ENCODE data around the gene IQSEC1.

Gene IQSEC1

DNA sequence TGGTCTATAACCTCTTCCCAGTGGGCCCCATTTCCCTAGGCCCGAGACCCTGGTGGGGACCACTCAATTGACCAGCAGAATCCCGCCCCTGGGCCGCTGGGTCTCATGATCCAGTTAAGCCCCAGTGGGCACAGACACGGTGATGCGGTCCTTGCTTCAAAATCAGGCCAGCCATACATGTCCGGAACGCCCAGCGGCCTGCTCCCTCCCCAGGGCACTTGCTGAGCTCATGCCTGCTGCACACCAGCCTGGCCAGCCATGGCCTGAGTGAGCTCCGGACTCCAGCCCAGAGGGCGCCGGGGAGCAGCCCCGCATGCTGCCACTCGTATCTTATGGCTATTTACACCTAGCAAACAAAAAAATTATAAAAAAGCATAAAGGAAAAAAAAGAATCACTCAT is 34.4 kb upstream of the IQSEC1 start:
- no peak for DNase-seq

GRCh38 chr3:13106308-13107001 is 33.2 kb upstream of the IQSEC1 start:
- DNase-seq = no peak

- DNase-seq = no peak
Observed at GRCh38 chr3:13105896-13106250, 32.6 kb upstream of the IQSEC1 start.

DNA sequence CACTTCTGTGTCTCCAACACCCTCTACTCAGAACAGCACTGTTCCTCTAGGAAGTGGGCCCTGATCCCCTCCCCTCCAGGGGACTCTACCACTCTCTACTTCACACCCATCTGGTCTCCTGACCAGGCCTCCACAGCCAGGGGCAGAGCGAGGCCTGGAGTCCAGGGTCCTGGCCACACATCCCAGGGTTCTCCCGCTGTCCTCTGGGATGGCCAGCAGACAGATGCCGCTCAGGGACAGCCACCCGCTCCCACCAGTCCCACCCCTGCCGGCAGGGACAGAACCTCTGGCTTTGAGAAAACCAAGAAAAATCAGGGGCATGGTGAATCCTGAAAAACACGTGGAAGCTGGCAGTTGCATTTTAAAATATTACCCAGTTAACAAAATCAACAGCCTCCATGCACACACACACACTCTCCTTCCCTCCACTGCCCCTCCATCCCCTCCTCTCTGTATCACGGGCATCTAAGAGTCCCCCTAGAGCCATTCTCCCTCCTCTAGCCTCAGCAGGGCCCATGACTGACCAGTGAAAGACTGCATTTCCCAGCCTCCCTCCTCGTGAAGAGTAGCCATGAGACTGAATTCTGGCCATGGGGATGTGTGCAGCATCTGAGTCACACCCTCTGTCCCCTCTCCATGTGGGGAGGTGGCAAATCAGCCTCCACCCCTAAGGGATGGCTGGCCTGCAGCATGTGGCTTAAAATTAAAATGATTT is 32.1 kb upstream of the IQSEC1 start:
- DNase-seq = no peak

DNA sequence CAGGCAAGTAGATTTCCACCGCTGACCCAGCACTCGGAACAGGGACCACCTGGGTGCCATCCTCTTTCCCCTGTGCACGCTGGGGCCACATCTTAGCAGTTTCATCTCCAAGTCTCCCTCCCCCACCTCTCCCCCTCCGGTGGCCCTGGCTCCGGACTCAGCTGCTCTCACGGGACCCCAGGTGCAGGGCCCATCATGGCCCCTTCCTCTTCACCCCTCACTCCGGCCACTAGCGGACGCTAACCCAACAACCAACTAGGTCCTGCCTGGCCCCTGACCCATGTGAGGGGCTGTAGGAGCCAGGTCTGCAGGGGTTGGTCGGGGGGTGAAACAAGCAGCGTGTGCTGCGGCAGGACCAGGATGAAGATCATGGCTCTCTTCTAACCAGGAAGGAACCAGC is 31.3 kb upstream of the IQSEC1 start:
- DNase-seq = no peak

DNA sequence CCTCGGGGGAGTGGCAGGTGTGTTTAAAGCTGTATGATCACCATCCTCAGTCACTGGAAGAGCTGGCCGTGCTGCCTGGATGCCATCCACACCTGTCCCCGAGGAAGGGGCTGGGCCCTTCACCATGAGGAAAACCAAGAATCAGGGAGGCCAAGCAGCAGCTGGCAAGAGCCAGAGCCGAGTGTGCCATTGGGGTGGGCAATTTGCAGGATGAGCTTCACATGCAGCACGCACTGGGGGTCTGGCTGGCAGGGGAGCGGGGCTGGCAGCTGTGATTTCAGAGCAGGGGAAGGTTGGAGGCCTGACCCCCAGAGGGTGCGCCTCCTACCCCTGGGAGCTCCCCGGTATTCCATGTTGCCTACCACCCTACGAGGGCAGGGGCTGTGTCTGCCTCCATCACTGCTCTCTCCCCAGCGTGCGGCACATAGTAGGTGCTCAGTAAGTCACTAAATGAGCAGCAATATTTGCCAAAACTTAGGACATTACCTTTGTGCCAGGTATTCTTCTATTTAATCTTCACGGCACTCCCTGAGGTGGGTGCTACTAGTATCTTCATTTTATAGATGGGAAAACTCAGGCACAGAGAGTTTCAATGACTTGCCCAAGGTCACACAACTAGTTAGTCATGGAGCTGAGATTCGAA is 30.3 kb upstream of the IQSEC1 start:
- no peak for DNase-seq

DNA sequence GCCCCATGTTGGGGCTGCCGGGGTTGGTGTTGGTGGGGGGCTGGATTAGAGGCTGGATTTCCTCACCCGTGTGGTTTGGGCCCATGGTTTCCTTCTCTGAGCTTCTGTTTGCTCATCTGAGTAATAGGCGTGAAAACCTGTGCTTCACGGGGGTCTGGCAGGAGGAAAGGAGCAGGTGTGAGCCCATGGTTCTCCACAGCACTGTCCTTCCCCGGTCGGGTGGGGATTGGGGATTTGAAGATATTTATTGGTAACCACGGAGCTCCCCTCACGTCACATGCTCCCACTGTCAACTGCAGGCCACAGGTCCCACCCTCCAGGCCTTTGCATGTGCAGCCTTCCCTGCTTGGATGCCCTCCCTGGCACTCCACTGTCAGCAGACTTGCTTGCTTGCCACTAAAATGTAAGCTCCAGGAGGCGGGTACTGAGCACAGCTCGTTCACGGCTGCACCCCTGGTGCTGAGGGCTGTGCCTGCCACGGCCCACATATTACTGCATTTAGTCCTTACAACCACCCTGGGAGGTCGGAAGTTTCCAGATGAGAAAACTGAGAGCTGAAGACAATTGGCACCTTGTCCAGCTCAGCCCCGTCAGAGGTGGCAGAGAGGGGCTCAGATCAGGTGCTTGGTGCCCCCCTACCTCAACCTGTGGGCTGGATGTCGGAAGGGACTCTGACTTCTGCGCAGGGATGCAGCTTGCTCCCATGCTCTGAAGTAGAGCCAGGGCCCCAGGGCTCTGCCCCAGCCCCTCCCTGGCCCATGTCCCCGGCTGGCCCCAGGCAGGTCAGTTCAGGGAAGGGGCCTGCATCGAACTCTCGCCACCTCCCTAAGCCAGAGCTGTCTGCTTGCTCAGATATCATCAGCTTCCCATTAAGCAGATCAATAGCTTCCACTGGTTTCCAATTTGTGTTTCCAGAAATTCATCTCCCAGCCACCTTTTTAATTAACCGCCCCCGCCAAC is 29.4 kb upstream of the IQSEC1 start:
- DNase-seq = no peak

GRCh38 chr3:13099707-13100106 is 26.5 kb upstream of the IQSEC1 start:
- no peak for DNase-seq

DNA sequence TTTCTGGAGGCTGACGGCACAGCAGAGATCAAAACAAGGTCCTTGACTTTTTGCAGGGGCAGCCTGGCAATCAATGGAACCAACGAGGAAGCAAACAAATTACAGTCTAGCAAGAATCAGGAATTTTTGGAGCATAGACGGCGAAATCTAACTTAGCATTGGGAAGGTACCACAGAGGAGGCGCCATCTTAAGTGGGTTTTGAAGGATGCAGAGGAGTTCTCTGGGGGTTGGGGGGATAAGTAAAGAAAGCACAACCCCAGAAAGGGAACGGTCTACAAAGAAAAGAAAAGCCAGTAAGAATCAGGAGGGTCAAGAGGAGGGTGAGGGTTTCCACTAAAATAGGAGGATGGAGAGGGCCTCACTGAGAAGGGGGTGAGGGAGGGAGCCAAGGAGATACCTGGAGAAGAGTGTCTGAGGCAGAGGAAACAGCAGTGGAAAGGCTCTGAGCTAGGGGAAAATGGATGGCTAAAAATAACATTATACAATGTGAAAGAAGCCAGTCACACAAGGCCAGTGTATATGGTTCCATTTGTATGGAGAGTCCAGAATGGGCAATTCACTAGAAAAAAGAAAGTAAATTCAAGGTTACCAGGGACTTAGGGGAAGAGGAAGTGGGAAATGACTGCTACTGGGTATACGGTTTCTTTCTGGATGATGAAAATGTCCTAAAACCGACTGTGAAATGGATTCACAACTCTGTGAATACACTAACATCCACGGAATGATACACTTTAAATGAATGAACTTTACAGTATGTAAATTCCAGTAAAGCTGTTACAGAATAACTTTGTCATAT is 25.2 kb upstream of the IQSEC1 start:
- DNase-seq = no peak

- no peak for DNase-seq
Observed at GRCh38 chr3:13096356-13096755, 23.1 kb upstream of the IQSEC1 start.

GRCh38 chr3:13095408-13095937 is 22.2 kb upstream of the IQSEC1 start:
- peak in 26 of 56 donors; percentile 8 to 73 (median 33) for DNase-seq

DNA sequence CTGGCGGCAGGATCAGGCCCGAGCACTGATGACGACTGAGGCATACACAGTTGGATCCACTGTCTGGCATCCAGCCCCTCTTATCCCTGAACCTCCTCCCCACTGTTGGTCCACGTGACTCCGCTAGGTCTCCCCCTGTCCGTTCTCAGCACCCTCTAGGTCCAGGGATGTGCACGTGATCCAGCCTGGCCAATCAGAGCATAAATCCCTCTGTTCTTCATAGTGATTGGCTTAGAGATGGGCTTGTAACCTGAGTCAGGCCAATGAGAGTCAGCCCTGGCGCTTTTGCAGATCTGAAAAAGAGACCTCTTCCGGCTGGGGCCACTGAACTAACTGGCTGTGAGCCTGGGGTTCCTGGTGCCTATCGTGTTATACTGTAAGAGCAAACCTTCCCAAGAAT is 20.5 kb upstream of the IQSEC1 start:
- no peak for DNase-seq

DNA sequence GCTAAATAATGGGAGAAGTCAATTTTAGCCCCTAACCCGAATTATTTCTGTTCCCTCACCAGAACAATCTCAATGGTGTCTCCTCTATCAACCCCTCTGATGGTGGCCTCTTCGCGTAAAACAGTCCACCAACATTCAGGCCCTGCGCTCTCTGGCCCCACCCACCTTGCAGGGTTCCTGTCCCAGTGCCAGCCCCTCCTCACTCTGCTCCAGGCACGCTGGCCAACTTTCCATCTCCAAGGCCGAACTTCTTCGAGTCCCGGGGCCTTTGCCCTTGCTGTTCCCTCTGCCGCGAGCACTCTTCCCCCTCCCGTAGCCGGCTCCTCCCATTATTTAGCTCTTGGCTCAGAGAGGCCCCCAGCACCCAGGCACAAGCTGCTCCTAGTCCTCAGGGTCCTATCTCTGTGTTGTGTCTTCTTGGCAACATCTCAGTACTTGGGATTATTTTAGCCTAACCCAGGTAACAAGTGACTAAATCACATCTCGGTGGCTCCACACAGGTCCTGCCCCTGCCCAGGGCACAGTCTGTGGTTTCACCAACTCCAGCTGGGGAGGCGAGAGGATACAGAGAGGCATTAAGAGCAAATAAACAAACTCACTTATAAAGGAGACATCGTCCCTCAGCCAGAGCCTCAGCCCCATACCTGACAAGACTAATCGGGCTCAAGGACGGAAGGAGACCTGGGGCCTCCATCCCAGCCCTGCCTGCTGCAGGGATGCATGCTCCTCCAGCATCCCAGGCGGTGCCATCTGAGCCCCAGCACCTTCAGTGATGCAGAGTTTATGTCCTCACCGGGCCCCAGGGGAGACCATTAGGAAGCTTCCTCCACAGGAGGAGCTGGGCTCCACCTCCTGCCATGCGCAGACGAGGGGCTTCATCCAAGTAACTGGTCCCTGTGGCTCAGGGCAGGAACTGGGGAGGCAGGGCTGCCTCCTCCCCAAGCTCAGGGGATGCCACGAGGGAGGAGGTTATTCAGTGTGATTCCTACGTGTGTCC is 19.7 kb upstream of the IQSEC1 start:
- peak in 16 of 56 donors; percentile 12 to 47 (median 26) for DNase-seq

DNA sequence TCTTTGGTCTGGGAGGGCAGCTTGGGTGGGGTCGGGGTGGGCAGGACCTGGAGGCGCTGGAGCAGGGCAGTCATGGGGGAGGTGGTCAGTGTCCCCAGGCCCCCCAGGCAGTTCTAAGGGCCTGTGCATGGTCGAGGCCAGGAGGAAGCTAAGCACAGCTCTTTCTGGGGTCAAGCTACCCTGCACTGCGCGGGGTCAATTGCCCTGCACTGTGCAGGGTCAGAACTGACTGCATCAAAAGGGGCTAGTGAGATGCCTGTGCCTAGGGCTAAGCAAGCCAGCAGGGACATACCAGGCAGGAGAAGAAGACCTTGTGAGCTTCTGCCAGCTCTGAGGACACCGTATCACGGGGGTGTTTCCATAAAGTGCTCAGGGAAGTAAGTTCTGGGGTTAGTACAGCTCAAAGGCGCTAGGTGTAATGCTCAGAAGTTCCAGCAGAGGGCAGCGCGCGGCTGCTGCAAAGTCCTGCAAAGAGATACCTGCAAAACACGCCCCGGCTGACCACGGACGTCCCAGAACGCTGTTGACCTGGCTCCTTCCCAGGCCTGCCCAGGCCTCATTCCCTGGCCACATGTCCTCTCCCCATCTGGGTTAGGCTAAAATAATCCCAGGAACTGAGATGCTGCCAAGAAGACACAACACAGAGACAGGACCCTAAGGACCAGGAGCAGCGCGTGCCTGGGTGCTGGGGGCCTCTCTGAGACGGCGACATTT is 18.8 kb upstream of the IQSEC1 start:
- DNase-seq = peak in 52 of 56 donors; percentile 19 to 88 (median 60)

DNA sequence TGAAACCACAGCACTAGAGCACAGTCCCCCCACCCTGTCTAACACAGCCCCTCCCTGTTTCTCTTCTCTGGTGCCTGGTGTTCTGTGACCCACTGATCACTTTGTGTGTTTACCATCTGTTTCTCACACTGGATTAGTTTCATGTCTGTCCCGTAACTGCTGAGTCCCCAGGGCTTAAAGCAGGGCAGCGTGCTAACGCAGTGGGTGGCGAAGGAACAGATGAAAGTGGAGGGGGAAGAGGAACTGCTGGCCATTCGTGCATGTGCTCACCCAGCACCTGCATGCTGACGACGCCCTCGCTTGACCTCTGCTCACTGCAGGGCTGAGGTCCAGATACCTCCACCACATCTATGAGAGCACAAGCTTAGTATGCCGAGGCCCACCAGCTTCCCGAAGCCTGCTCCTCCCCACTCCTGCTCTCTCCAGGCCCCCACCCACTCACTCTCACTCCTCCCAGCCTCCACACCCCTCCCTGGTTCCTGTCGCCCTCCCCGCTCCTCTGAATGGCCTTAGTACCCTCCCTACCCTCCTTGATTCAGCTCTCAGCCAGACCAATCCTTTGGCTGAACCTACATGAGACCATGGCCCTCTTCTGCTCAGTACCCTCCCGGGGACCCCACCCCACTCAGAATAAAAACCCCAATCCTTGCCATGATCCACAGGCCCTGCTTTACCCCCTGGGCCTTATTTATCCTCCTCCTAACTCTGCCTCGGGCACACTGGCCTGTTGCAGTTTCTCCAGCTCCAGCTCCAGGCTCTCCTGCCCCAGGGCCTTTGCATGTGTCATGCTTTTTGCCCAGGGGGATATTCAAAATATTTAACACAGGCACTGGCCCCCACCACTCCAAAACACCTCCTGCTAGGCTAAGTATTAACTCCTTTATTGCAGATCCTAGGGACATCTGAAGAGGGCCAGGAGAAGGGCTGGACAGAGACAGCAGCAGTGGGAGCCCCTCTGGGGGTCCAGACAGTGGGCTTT is 15.1 kb upstream of the IQSEC1 start:
- DNase-seq = no peak

GRCh38 chr3:13087320-13087990 is 14.2 kb upstream of the IQSEC1 start:
- no peak for DNase-seq
